Measurements from ENCODE around the gene LMTK2.

DNA sequence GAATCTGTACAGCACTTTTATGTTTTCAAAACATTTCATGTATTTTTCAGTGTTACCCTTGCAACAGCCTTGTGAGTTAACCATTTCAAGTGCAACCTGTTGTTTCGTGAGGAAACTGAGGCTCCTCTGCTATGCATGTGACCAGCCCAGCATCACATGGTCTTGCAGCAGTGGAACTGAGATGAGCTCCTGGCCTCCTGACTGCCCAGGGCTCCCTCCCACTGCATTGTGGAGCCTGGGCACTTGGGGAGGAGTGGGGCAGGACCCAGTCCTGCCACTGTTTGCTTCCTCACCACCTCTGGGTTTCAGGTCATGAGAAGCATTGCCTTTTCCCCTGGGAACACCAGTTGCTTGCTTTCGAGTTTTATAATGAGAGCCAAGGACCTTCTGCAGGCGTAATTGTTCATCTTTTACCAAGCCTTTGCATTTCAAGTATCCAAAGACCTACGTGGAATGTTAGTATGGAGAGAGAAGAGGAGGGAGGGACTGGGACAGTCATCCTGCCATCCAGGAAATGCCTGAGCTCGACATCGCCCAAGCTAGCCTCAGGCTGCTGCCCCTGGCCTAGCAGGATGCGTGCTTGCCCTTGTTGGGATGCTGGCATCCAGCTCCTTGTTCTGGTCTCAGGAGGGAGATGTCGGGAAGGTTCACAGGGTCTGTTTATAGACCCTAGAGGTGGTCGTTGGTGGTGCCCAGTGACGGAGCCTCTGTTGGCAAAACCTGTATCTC, 72.3 kb downstream of the LMTK2 start:
- TF ChIP-seq, protein P1, sequence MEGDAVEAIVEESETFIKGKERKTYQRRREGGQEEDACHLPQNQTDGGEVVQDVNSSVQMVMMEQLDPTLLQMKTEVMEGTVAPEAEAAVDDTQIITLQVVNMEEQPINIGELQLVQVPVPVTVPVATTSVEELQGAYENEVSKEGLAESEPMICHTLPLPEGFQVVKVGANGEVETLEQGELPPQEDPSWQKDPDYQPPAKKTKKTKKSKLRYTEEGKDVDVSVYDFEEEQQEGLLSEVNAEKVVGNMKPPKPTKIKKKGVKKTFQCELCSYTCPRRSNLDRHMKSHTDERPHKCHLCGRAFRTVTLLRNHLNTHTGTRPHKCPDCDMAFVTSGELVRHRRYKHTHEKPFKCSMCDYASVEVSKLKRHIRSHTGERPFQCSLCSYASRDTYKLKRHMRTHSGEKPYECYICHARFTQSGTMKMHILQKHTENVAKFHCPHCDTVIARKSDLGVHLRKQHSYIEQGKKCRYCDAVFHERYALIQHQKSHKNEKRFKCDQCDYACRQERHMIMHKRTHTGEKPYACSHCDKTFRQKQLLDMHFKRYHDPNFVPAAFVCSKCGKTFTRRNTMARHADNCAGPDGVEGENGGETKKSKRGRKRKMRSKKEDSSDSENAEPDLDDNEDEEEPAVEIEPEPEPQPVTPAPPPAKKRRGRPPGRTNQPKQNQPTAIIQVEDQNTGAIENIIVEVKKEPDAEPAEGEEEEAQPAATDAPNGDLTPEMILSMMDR (IDR thresholded peaks at IDR 0.05 in 2 of 3, conservative IDR thresholded peaks at IDR 0.05 in 1 of 3; ENCODE audit: borderline replicate concordance in 1 of 3, insufficient read depth in 1 of 3, low read depth in 2 of 3, low read length in 2 of 3) = no peak
- TF ChIP-seq ZFX (IDR thresholded peaks at IDR 0.05) (no peak), YY1 (IDR thresholded peaks at IDR 0.05; ENCODE audit: extremely low read depth, insufficient replicate concordance, low read depth, low read length) (no peak), POLR2A (IDR thresholded peaks at IDR 0.05; ENCODE audit: borderline replicate concordance, extremely low read depth, insufficient read depth, insufficient read length) (no peak), EZH2 (IDR thresholded peaks at IDR 0.05) (no peak), FOSL1 (IDR thresholded peaks at IDR 0.05; ENCODE audit: low read depth) (no peak)
- TF ChIP-seq, protein P2, sequence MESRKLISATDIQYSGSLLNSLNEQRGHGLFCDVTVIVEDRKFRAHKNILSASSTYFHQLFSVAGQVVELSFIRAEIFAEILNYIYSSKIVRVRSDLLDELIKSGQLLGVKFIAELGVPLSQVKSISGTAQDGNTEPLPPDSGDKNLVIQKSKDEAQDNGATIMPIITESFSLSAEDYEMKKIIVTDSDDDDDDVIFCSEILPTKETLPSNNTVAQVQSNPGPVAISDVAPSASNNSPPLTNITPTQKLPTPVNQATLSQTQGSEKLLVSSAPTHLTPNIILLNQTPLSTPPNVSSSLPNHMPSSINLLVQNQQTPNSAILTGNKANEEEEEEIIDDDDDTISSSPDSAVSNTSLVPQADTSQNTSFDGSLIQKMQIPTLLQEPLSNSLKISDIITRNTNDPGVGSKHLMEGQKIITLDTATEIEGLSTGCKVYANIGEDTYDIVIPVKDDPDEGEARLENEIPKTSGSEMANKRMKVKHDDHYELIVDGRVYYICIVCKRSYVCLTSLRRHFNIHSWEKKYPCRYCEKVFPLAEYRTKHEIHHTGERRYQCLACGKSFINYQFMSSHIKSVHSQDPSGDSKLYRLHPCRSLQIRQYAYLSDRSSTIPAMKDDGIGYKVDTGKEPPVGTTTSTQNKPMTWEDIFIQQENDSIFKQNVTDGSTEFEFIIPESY (IDR thresholded peaks at IDR 0.05; ENCODE audit: extremely low read depth, insufficient replicate concordance, low read length) = no peak

Data from HCT116 (cell line).